H1 (cell line): ENCODE data around the gene AGAP1.

ENCODE experiments used
- BACH1 ChIP-seq: IDR thresholded peaks from 2 replicates; pipeline ENCODE4 v1.6.1; 2012; ENCODE audit warnings: low read length, improper control_type of control experiment
- CBX5 ChIP-seq: fragments of 300-800, 300-1000 bp; sonication (generic); IDR thresholded peaks from 2 replicates; pipeline ENCODE4 v1.7.1; 2016; ENCODE audit warnings: antibody characterized with exemption, low read length, low read depth
- CBX8 ChIP-seq: fragments of 300-800, 300-1000 bp; sonication (generic); IDR thresholded peaks from 2 replicates; pipeline ENCODE4 v1.7.1; 2016; ENCODE audit warnings: low read depth, low read length, borderline replicate concordance
- CTCF ChIP-seq, 3 experiments: IDR thresholded peaks; 1 replicate in 2 of 3; 2 replicates in 1 of 3; pipeline versions ENCODE4 v1.5.1 to v1.6.1; 2011; ENCODE audit warnings: low read length in 3 of 3, mild to moderate bottlenecking in 3 of 3, inconsistent platforms in 2 of 3, low read depth in 1 of 3, moderate library complexity in 1 of 3; ENCODE audit not compliant: insufficient read depth in 1 of 3; ENCODE audit errors: control extremely low read depth in 1 of 3
- EP300 ChIP-seq, 2 experiments: IDR thresholded peaks; 1 replicate in 1 of 2; 2 replicates in 1 of 2; pipeline ENCODE4 v1.6.1; 2011 to 2012; ENCODE audit warnings: low read depth in 2 of 2, low read length in 2 of 2, mild to moderate bottlenecking in 2 of 2, borderline replicate concordance in 1 of 2, inconsistent platforms in 1 of 2, moderate library complexity in 1 of 2
- EZH2 ChIP-seq: fragments of 200-600 bp; sonication (generic); IDR thresholded peaks from 2 replicates; pipeline ENCODE4 v1.7.1; 2012; ENCODE audit warnings: low read depth, mild to moderate bottlenecking, moderate library complexity, low read length, inconsistent platforms; ENCODE audit not compliant: severe bottlenecking
- JUND ChIP-seq: IDR thresholded peaks from 2 replicates; pipeline ENCODE4 v1.6.1; 2011; ENCODE audit warnings: mild to moderate bottlenecking, improper control_type of control experiment, low read length
- NANOG ChIP-seq: IDR thresholded peaks from 2 replicates; pipeline ENCODE4 v1.6.1; 2011; ENCODE audit warnings: low read length, low read depth, mild to moderate bottlenecking, inconsistent platforms; ENCODE audit not compliant: insufficient read depth, poor library complexity, severe bottlenecking
- RBBP5 ChIP-seq: IDR thresholded peaks from 2 replicates; pipeline ENCODE4 v1.7.1; 2012; ENCODE audit warnings: low read depth, mild to moderate bottlenecking, inconsistent platforms, low read length, moderate library complexity, borderline replicate concordance
- SIX5 ChIP-seq: IDR thresholded peaks from 2 replicates; pipeline ENCODE4 v1.6.1; 2011; ENCODE audit warnings: mild to moderate bottlenecking, low read depth, low read length
- SP1 ChIP-seq: IDR thresholded peaks from 2 replicates; pipeline ENCODE4 v1.6.1; 2011; ENCODE audit warnings: low read depth, low read length
- YY1 ChIP-seq: IDR thresholded peaks from 2 replicates; pipeline ENCODE4 v1.6.1; 2011; ENCODE audit warnings: low read depth, mild to moderate bottlenecking, low read length

GRCh38 chr2:235575431-235575830, 81.6 kb downstream of the AGAP1 start:
- TF ChIP-seq CTCF (IDR thresholded peaks at IDR 0.05; ENCODE audit: control extremely low read depth in 1 of 3, insufficient read depth in 1 of 3, low read depth in 1 of 3, low read length in 3 of 3) (no peak), SIX5 (no peak), NANOG (no peak), RBBP5 (no peak), EP300 (IDR thresholded peaks at IDR 0.05; ENCODE audit: borderline replicate concordance in 1 of 2, low read depth in 2 of 2, low read length in 2 of 2) (no peak), SP1 (no peak), YY1 (no peak), BACH1 (no peak), EZH2 (no peak), JUND (no peak), CBX5 (no peak), CBX8 (no peak)
